GM12878 (cell line): ENCODE results near the gene REEP1. TPM values are rescaled to one million over a fixed set of nuclear protein-coding genes. Genes with fewer than 3 reads are reported as not detected.

Experiments
- ATAC-seq: fragments of 200-7000 bp; cut with Tn5 transposase; 3 replicates; pipeline ENCODE4 v1.9.1; 2020; ENCODE audit warnings: mild to moderate bottlenecking, moderate library complexity
- BruUV-seq: library from RNA; stranded (reverse); fragments of 400-500 nt; replicated peaks from 2 replicates; lab custom pipeline; 2021; lab: Mats Ljungman, UMichigan
- CTCF ChIA-PET: fragments of 300-600 bp; sonication (Branson Sonifier 250); formaldehyde crosslinking; extraction: SDS; loops from one replicate; lab custom pipeline; 2021; ENCODE audit warnings: inconsistent platforms; lab: Yijun Ruan, JAX
- POLR2A ChIA-PET: fragments of 350-600 bp; formaldehyde crosslinking; extraction: SDS; loops from one replicate; lab custom pipeline; 2021; ENCODE audit warnings: inconsistent platforms; lab: Charles Lee
- RAD21 ChIA-PET: fragments of 300-600 bp; sonication (Branson Sonifier 250); formaldehyde crosslinking; loops from one replicate; lab custom pipeline; 2023; ENCODE audit warnings: antibody characterized with exemption; ENCODE audit not compliant: unreplicated experiment; lab: Charles Lee
- SMC1A ChIA-PET: fragments of 300-600 bp; sonication (Branson Sonifier 250); formaldehyde crosslinking; loops from one replicate; lab custom pipeline; 2023; ENCODE audit not compliant: unreplicated experiment, uncharacterized antibody; lab: Charles Lee
- DNase-seq: peaks from one replicate; pipeline ENCODE4 v3.0.0-alpha.2; 2011; ENCODE audit warnings: low read depth, low spot score
- FAIRE-seq: peaks from 3 replicates; lab custom pipeline; 2011; peaks lifted over from hg19 to GRCh38; lab: Jason Lieb, UNC
- H2AFZ ChIP-seq: 2 replicates; pipeline ENCODE4 v1.6.0; 2011; ENCODE audit warnings: low read depth, low read length, control low read depth; ENCODE audit not compliant: control insufficient read depth
- H3K27ac ChIP-seq: 2 replicates; pipeline ENCODE4 v1.5.1; 2011; ENCODE audit warnings: control low read depth; ENCODE audit not compliant: control insufficient read depth, insufficient read depth
- H3K27me3 ChIP-seq, 2 experiments: replicated peaks in 1 of 2; 2 replicates each; pipeline versions ENCODE4 v1.6.0 to v1.6.1; 2011; ENCODE audit warnings: low read length in 1 of 2; ENCODE audit not compliant: control insufficient read depth in 2 of 2, insufficient read depth in 2 of 2
- H3K36me3 ChIP-seq, 2 experiments: 2 replicates each; pipeline ENCODE4 v1.5.1; 2011; ENCODE audit warnings: low read length in 1 of 2; ENCODE audit not compliant: control insufficient read depth in 2 of 2, insufficient read depth in 2 of 2
- H3K4me1 ChIP-seq: 2 replicates; pipeline ENCODE4 v1.6.1; 2011; ENCODE audit warnings: mild to moderate bottlenecking, low read length, moderate library complexity, mixed read lengths; ENCODE audit not compliant: control insufficient read depth, insufficient read depth
- H3K4me2 ChIP-seq: 2 replicates; pipeline ENCODE4 v1.6.0; 2011; ENCODE audit warnings: control low read depth; ENCODE audit not compliant: control insufficient read depth, insufficient read depth
- H3K4me3 ChIP-seq: fragments of 200-600 bp; sonication (generic); 2 replicates; pipeline ENCODE4 v1.5.1; 2016
- H3K79me2 ChIP-seq: 2 replicates; pipeline ENCODE4 v1.6.0; 2011; ENCODE audit warnings: low read length; ENCODE audit not compliant: control insufficient read depth, insufficient read depth
- H3K9ac ChIP-seq: 2 replicates; pipeline ENCODE4 v1.8.0; 2011; ENCODE audit warnings: low read length, control low read depth, mixed read lengths; ENCODE audit not compliant: control insufficient read depth, insufficient read depth
- H3K9me3 ChIP-seq: replicated peaks from 3 replicates; pipeline ENCODE4 v1.5.1; 2011; ENCODE audit warnings: mild to moderate bottlenecking, low read length; ENCODE audit not compliant: control insufficient read depth, insufficient read depth
- H4K20me1 ChIP-seq: 2 replicates; pipeline ENCODE4 v1.6.0; 2011; ENCODE audit not compliant: control insufficient read depth, insufficient read depth
- CBX5 ChIP-seq: sonication (generic); IDR thresholded peaks from 2 replicates; pipeline ENCODE4 v1.6.1; 2016; ENCODE audit warnings: low read depth, moderate library complexity, mild to moderate bottlenecking, inconsistent platforms
- IRF4 ChIP-seq: IDR thresholded peaks from 2 replicates; pipeline ENCODE4 v1.6.1; 2011; ENCODE audit warnings: low read depth, low read length
- MXI1 ChIP-seq: fragments of 150-350 bp; IDR thresholded peaks from 2 replicates; pipeline ENCODE4 v1.6.1; 2011; ENCODE audit warnings: low read depth, mild to moderate bottlenecking, inconsistent platforms, low read length, improper control_type of control experiment
- PML ChIP-seq: IDR thresholded peaks from 2 replicates; pipeline ENCODE4 v1.6.1; 2012; ENCODE audit warnings: low read length, inconsistent platforms
- SP1 ChIP-seq: IDR thresholded peaks from one replicate; pipeline ENCODE4 v1.6.1; 2011; ENCODE audit warnings: low read depth, low read length
- SREBF1 ChIP-seq: IDR thresholded peaks from 2 replicates; pipeline ENCODE4 v1.6.1; 2012; ENCODE audit warnings: mild to moderate bottlenecking, low read length
- TCF7 ChIP-seq: IDR thresholded peaks from 2 replicates; pipeline ENCODE4 v1.6.1; 2014; ENCODE audit warnings: antibody characterized with exemption, borderline replicate concordance
- WGBS: methylation state at CpG from one replicate; pipeline ENCODE4 v1.1.6; 2016; ENCODE audit warnings: low lambda C conversion rate; ENCODE audit not compliant: insufficient replicate concordance, insufficient coverage; ENCODE audit errors: missing lambda C conversion rate; 5-methylcytosine and 5-hydroxymethylcytosine counted together
- in situ Hi-C: fragments of 300-500 bp; cut with MboI; formaldehyde crosslinking; loops from 9 replicates; pipeline ENCODE4 v1.14.3; 2018; ENCODE audit warnings: mixed read lengths
- intact Hi-C: fragments of 100-400 bp; cut with micrococcal nuclease; formaldehyde crosslinking; loops from one replicate; pipeline ENCODE4 v1.14.2; 2022; ENCODE audit not compliant: unreplicated experiment
- polyA plus RNA-seq, 11 experiments: library from polyadenylated mRNA; depleted of rRNA in 4 of 11; unstranded in 6 of 11; stranded (reverse) in 5 of 11; fragments of >200 nt; fragmentation: Nextera tagmentation in 4 of 11; fragmentation: Illumina TruSeq in 1 of 11; extraction: Ambion mirVana in 4 of 11; extraction: Trizol in 1 of 11; gene quantifications; 1 replicate in 1 of 11; 2 replicates in 10 of 11; pipeline versions ENCODE4 v1.2.1 to v1.2.3, GENCODE V29; 2011 to 2016; ENCODE audit warnings: inconsistent platforms in 2 of 11, missing spikeins in 2 of 11, low read depth in 1 of 11
- total RNA-seq, 4 experiments: library from RNA; depleted of rRNA in 3 of 4; stranded (reverse); fragments of >200 nt in 3 of 4; fragmentation: Illumina TruSeq in 1 of 4; extraction: Trizol in 1 of 4; gene quantifications; 2 replicates each; pipeline versions ENCODE4 v1.2.1 to v1.2.3, GENCODE V29; 2013 to 2021
- TF ChIP-seq, protein P1 (sequence below): fragments of 450-650 bp; IDR thresholded peaks from 2 replicates; pipeline ENCODE4 v1.6.1; 2017; ENCODE audit warnings: mild to moderate bottlenecking, moderate library complexity
- TF ChIP-seq, protein P2 (sequence below): IDR thresholded peaks from 2 replicates; pipeline ENCODE4 v1.6.1; 2012; ENCODE audit warnings: low read depth, low read length, improper control_type of control experiment

Gene REEP1
- total and polyA plus RNA-seq, 10 of the 15 experiments (the other 5 are each of a cell fraction or from before 2014, with no cell fraction given): 0.02 to 0.30 (median 0.09) TPM; not detected in 1

DNA sequence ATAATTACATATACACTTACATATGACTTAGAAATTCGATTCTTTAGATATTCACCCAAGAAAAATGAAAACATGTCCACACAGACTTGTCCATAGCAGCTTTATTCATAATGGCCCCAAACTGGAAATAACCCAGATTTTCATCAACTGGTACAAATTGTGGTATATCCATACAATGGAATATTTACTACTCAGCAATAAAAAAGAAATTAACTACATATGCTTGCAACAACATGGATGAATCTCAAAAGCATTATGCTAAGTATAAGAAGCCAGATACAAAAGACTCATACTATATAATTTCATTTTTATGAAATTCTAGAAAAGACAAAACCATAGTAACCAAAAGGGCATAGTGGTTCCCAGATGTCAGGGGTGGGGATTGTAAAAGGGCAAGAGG lies 5.1 kb upstream of the REEP1 start:
- FAIRE-seq: no peak
- H3K36me3 ChIP-seq: no peaks in the 10 kb centered on the region
- intact Hi-C loops: no loop called here
- no peak for TF ChIP-seq SREBF1
- TF ChIP-seq, all 136 proteins: peak for 0
- H2AFZ ChIP-seq: no peak overlapping the region
- H3K27ac ChIP-seq: no peak overlapping the region
- no peak overlapping the region for H3K4me3 ChIP-seq
- H3K9me3 ChIP-seq: no peaks in the 10 kb centered on the region; the same call in 1 of the 3 replicates
- H3K9ac ChIP-seq: no peak overlapping the region
- ATAC-seq (no peak), DNase-seq (no peak)
- WGBS: 0% methylated on average over 1 of the region's 1 CpG
- H3K4me2 ChIP-seq: no peak overlapping the region
- RAD21 ChIA-PET: no interaction called here
- BruUV-seq: no TSS peak
- H4K20me1 ChIP-seq: no peaks in the 10 kb centered on the region; the same call in 1 of the 2 replicates
- SMC1A ChIA-PET: interaction anchor here (1.1 kb wide), 1 partner anchor 17 kb away, joined by 3 read pairs; no protein-coding TSS in a partner anchor
- H3K79me2 ChIP-seq: no peaks in the 10 kb centered on the region
- H3K4me1 ChIP-seq: no peaks in the 10 kb centered on the region
- H3K27me3 ChIP-seq: peaks cover 4 to 7% of the 10 kb centered on the region in 2 experiments
- CTCF ChIA-PET: no interaction called here
- in situ Hi-C loops: no loop called here
- POLR2A ChIA-PET: interaction anchor here (0.6 kb wide), 1 partner anchor 258 kb away, joined by 3 read pairs; no protein-coding TSS in a partner anchor

- no peak overlapping the region for H2AFZ ChIP-seq
- H3K4me2 ChIP-seq: no peak overlapping the region
- no TSS peak for BruUV-seq
- no peaks in the 10 kb centered on the region; the same call in 1 of the 3 replicates for H3K9me3 ChIP-seq
- peaks cover 8 to 12% of the 10 kb centered on the region in 2 experiments for H3K27me3 ChIP-seq
- POLR2A ChIA-PET: no interaction called here
- H4K20me1 ChIP-seq: no peaks in the 10 kb centered on the region; the same call in 1 of the 2 replicates
- TF ChIP-seq, protein P1, sequence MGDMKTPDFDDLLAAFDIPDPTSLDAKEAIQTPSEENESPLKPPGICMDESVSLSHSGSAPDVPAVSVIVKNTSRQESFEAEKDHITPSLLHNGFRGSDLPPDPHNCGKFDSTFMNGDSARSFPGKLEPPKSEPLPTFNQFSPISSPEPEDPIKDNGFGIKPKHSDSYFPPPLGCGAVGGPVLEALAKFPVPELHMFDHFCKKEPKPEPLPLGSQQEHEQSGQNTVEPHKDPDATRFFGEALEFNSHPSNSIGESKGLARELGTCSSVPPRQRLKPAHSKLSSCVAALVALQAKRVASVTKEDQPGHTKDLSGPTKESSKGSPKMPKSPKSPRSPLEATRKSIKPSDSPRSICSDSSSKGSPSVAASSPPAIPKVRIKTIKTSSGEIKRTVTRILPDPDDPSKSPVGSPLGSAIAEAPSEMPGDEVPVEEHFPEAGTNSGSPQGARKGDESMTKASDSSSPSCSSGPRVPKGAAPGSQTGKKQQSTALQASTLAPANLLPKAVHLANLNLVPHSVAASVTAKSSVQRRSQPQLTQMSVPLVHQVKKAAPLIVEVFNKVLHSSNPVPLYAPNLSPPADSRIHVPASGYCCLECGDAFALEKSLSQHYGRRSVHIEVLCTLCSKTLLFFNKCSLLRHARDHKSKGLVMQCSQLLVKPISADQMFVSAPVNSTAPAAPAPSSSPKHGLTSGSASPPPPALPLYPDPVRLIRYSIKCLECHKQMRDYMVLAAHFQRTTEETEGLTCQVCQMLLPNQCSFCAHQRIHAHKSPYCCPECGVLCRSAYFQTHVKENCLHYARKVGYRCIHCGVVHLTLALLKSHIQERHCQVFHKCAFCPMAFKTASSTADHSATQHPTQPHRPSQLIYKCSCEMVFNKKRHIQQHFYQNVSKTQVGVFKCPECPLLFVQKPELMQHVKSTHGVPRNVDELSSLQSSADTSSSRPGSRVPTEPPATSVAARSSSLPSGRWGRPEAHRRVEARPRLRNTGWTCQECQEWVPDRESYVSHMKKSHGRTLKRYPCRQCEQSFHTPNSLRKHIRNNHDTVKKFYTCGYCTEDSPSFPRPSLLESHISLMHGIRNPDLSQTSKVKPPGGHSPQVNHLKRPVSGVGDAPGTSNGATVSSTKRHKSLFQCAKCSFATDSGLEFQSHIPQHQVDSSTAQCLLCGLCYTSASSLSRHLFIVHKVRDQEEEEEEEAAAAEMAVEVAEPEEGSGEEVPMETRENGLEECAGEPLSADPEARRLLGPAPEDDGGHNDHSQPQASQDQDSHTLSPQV: no peak
- TF ChIP-seq SP1: no peak
- no peak for TF ChIP-seq PML
- TF ChIP-seq IRF4: no peak
- TF ChIP-seq CBX5: no peak
- TF ChIP-seq TCF7: no peak
- TF ChIP-seq MXI1: no peak
- TF ChIP-seq, protein P2, sequence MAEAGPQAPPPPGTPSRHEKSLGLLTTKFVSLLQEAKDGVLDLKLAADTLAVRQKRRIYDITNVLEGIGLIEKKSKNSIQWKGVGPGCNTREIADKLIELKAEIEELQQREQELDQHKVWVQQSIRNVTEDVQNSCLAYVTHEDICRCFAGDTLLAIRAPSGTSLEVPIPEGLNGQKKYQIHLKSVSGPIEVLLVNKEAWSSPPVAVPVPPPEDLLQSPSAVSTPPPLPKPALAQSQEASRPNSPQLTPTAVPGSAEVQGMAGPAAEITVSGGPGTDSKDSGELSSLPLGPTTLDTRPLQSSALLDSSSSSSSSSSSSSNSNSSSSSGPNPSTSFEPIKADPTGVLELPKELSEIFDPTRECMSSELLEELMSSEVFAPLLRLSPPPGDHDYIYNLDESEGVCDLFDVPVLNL: no peak
- TF ChIP-seq SREBF1: no peak
- TF ChIP-seq, all 136 proteins: peak for 0
- H3K79me2 ChIP-seq: no peaks in the 10 kb centered on the region
- no peaks in the 10 kb centered on the region for H3K4me1 ChIP-seq
- H3K4me3 ChIP-seq: no peak overlapping the region
- FAIRE-seq (no peak), ATAC-seq (no peak), DNase-seq (no peak)
- no peak overlapping the region for H3K9ac ChIP-seq
- H3K36me3 ChIP-seq: no peaks in the 10 kb centered on the region
- intact Hi-C loops (no loop called here), in situ Hi-C loops (no loop called here)
- ChIA-PET CTCF (interaction anchor here (1.1 kb wide), 1 partner anchor 9 kb away, joined by 3 read pairs; no protein-coding TSS in a partner anchor), SMC1A (no interaction called here), RAD21 (no interaction called here)
- no peak overlapping the region for H3K27ac ChIP-seq
Observed at GRCh38 chr2:86341470-86341869, 4.0 kb upstream of the REEP1 start.
